ENCODE results near the gene SMARCA1. TPM values are rescaled to one million over a fixed set of nuclear protein-coding genes. Genes with fewer than 3 reads are reported as not detected.

Gene SMARCA1
- total RNA-seq, 8 experiments from 2014 or later, result 27.6 to 68.7 (median 40.6) TPM

GRCh38 chrX:129488359-129488758, 34.9 kb downstream of the SMARCA1 start:
- in situ Hi-C loops (cut with MboI; ENCODE audit: low pct_unique_long_range_greater_than_20kb in 2 of 9, low sequenced_read_pairs in 9 of 9, unreplicated experiment in 9 of 9), result no loop called here
- Histone ChIP-seq H3K27ac (no peak overlapping the region), H3K4me1 (replicated peaks in 1 of 2) (no peaks in the 10 kb centered on the region), H3K4me3 (no peak overlapping the region)
- no peak for ATAC-seq (replicated peaks in 6 of 8)

DNA sequence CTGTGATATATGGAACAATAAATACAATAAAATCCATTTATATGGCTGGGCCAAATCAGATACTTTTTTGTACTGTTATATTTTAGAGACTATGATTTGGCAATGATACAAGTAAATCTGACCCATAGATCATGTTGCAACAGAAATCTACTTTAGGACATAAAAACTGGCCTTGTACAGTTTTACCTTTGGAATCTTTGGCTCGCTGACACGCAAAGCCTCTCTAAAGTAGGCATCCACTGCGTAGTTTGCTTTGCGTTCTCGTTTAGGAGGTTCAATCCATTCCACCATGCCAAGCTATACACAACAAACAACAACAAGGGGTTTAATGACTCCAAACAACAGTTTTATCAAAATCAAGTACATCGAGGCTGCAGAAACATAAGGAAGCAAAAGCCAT, 42.4 kb downstream of the SMARCA1 start:
- whole genome bisulfite sequencing, 10 experiments, result 52 to 100% (median 98%) methylated on average over 1 to 6 of the region's 6 CpGs; no CpG with 5 or more reads in 4 of the 10 experiments
- ATAC-seq (replicated peaks in 6 of 8), result no peak
- in situ Hi-C loops (cut with MboI; ENCODE audit: low pct_unique_long_range_greater_than_20kb in 2 of 9, low sequenced_read_pairs in 9 of 9, unreplicated experiment in 9 of 9), result no loop called here
- H3K27ac ChIP-seq, result no peak overlapping the region
- no peak overlapping the region for H3K4me3 ChIP-seq
- no peaks in the 10 kb centered on the region for H3K4me1 ChIP-seq (replicated peaks in 1 of 2)

- WGBS, 10 experiments, result 17 to 100% (median 100%) methylated on average over 1 to 4 of the region's 4 CpGs; no CpG with 5 or more reads in 5 of the 10 experiments
- H3K4me3 ChIP-seq, result no peak overlapping the region
- no peak overlapping the region for H3K27ac ChIP-seq
- no peaks in the 10 kb centered on the region for H3K4me1 ChIP-seq (replicated peaks in 1 of 2)
- in situ Hi-C loops (cut with MboI; ENCODE audit: low pct_unique_long_range_greater_than_20kb in 2 of 9, low sequenced_read_pairs in 9 of 9, unreplicated experiment in 9 of 9), result no loop called here
- ATAC-seq (replicated peaks in 6 of 8), result no peak
Observed at GRCh38 chrX:129478516-129478915, 44.8 kb downstream of the SMARCA1 start.

DNA sequence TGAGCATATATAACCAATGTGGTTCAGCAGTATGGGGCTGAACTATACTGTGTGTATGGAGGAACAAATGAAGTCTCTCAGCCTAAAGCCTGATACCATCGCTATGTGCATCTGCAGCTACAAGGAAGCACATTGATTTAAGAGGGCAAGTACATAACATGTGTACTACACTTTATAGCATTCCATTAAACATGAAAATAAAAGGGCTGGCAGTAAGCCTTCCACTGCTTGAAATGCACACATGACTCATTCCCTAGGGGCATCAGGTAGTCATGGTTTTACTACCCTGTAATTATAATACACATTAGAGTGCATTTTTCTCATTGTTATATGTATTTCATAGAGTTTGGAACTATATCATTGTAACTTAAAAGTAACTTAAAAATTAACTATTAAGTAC, 51.2 kb downstream of the SMARCA1 start:
- H3K4me3 ChIP-seq, result no peak overlapping the region
- H3K4me1 ChIP-seq (replicated peaks in 1 of 2), result no peaks in the 10 kb centered on the region
- 33 to 60% methylated on average over 1 of the region's 1 CpG; no CpG with 5 or more reads in 8 of the 10 experiments for WGBS, 10 experiments
- in situ Hi-C loops (cut with MboI; ENCODE audit: low pct_unique_long_range_greater_than_20kb in 2 of 9, low sequenced_read_pairs in 9 of 9, unreplicated experiment in 9 of 9), result no loop called here
- ATAC-seq (replicated peaks in 6 of 8), result peak; percentile 11 to 75 (median 56)
- no peak overlapping the region for H3K27ac ChIP-seq

DNA sequence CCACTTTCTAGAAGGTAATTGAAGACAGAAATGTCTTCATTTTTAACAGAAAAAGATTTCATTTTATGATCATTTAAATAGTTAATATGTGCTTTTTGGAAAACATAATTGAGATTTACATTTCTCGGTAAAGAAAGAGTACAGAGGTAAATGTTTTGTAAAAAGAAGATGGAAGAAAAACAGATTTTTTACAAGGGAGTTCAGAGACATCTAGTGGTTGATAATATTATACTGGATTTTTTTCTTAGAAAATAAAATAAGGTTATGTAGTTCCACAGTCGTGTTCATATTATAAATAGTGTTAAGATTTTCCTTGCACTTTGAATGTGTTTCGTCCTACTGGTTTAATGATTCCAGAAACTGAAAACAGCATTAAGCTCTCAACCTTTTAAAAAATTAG, 60.6 kb downstream of the SMARCA1 start:
- Histone ChIP-seq H3K4me1 (replicated peaks in 1 of 2) (no peaks in the 10 kb centered on the region), H3K27ac (no peak overlapping the region), H3K4me3 (no peak overlapping the region)
- WGBS, 10 experiments, result 24 to 100% (median 56%) methylated on average over 2 to 3 of the region's 3 CpGs; no CpG with 5 or more reads in 1 of the 10 experiments
- in situ Hi-C loops (cut with MboI; ENCODE audit: low pct_unique_long_range_greater_than_20kb in 2 of 9, low sequenced_read_pairs in 9 of 9, unreplicated experiment in 9 of 9), result no loop called here
- ATAC-seq (replicated peaks in 6 of 8), result no peak

DNA sequence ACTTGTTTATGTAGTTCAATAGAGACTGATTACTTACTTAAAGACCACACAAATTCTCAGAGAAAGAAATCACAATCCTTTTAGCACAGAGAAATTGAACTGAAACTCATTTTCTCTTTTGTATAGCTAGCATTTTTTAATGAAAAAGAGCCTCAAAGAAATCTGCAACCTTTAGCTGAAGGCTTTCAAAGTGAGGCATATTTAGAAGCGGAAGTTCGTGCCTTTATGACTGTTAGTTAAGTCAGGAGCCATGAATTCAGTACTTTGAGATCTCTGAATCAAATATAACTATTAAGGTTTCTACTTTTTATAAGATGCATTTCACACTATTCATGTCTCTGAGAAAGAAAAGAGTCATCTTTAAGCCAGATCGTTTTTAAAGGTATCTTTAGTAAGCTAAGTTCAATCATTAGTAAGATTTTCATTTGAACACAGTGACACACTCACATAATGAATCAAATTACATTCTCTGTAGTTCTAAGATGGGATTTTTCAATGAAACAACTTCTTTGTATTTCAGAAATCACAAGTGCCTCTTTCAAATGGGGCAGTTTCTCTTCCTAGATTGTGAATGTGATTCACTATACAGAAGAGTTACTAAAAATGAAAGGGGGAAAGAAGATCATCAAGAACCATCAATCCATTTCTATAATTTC, 61.4 kb downstream of the SMARCA1 start:
- Histone ChIP-seq H3K27ac (no peak overlapping the region), H3K4me1 (replicated peaks in 1 of 2) (no peaks in the 10 kb centered on the region), H3K4me3 (no peak overlapping the region)
- 46 to 100% (median 83%) methylated on average over 1 to 3 of the region's 3 CpGs; no CpG with 5 or more reads in 3 of the 10 experiments for WGBS, 10 experiments
- ATAC-seq (replicated peaks in 6 of 8), result no peak
- in situ Hi-C loops (cut with MboI; ENCODE audit: low pct_unique_long_range_greater_than_20kb in 2 of 9, low sequenced_read_pairs in 9 of 9, unreplicated experiment in 9 of 9), result no loop called here

DNA sequence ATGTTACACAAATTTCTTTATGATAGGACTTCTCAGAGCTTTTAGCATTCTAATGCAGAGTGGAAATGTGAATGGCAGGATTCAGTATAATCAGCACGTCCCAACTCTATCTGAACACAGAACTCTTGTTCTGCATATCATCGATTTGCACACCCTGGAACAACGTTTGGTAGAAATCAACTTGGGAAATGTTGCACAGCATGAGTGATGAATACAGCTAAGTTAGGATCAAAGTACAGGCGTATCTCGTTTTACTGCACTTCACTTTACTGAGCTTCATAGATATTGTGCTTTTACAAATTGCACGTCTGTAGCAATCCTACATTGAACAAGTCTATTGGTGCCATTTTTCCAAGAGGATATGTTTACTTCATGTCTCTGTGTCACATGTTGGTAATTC, 70.8 kb downstream of the SMARCA1 start:
- H3K4me3 ChIP-seq, result no peak overlapping the region
- no peak overlapping the region for H3K27ac ChIP-seq
- no peaks in the 10 kb centered on the region for H3K4me1 ChIP-seq (replicated peaks in 1 of 2)
- in situ Hi-C loops (cut with MboI; ENCODE audit: low pct_unique_long_range_greater_than_20kb in 2 of 9, low sequenced_read_pairs in 9 of 9, unreplicated experiment in 9 of 9), result no loop called here
- 60 to 81% (median 70%) methylated on average over 1 to 6 of the region's 6 CpGs; no CpG with 5 or more reads in 6 of the 10 experiments for WGBS, 10 experiments
- ATAC-seq (replicated peaks in 6 of 8), result no peak

DNA sequence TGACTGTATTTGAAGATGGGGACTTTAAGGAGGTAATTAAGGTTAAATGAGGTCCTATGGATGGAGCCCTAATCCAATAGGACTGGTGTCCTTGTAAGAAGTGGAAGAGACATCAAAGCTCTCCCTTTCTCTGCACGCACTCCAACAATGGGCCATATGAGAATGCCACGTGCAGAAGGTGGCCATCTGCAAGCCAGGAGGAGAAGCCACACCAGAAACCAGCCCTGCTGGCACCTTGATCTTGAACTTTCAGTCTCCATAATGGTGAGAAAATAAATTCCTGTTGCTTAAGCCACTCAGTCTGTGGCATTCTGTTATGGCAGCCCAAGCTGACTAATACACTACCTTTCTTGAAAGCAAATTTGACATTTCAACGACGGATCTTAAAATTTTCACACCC, 73.2 kb downstream of the SMARCA1 start:
- Histone ChIP-seq H3K27ac (no peak overlapping the region), H3K4me3 (no peak overlapping the region), H3K4me1 (replicated peaks in 1 of 2) (no peaks in the 10 kb centered on the region)
- no peak for ATAC-seq (replicated peaks in 6 of 8)
- WGBS, 10 experiments, result 29 to 100% (median 60%) methylated on average over 2 to 4 of the region's 4 CpGs; no CpG with 5 or more reads in 7 of the 10 experiments
- in situ Hi-C loops (cut with MboI; ENCODE audit: low pct_unique_long_range_greater_than_20kb in 2 of 9, low sequenced_read_pairs in 9 of 9, unreplicated experiment in 9 of 9), result no loop called here

GRCh38 chrX:129449148-129449547, 74.1 kb downstream of the SMARCA1 start:
- in situ Hi-C loops (cut with MboI; ENCODE audit: low pct_unique_long_range_greater_than_20kb in 2 of 9, low sequenced_read_pairs in 9 of 9, unreplicated experiment in 9 of 9), result no loop called here
- no peak overlapping the region for H3K4me3 ChIP-seq
- no peak for ATAC-seq (replicated peaks in 6 of 8)
- H3K4me1 ChIP-seq (replicated peaks in 1 of 2), result no peaks in the 10 kb centered on the region
- no peak overlapping the region for H3K27ac ChIP-seq
- 14 to 100% (median 86%) methylated on average over 1 to 2 of the region's 2 CpGs; no CpG with 5 or more reads in 6 of the 10 experiments for WGBS, 10 experiments

GRCh38 chrX:129445436-129445835, 77.9 kb downstream of the SMARCA1 start:
- no peaks in the 10 kb centered on the region for H3K4me1 ChIP-seq (replicated peaks in 1 of 2)
- no peak for ATAC-seq (replicated peaks in 6 of 8)
- H3K4me3 ChIP-seq, result no peak overlapping the region
- in situ Hi-C loops (cut with MboI; ENCODE audit: low pct_unique_long_range_greater_than_20kb in 2 of 9, low sequenced_read_pairs in 9 of 9, unreplicated experiment in 9 of 9), result no loop called here
- H3K27ac ChIP-seq, result no peak overlapping the region

DNA sequence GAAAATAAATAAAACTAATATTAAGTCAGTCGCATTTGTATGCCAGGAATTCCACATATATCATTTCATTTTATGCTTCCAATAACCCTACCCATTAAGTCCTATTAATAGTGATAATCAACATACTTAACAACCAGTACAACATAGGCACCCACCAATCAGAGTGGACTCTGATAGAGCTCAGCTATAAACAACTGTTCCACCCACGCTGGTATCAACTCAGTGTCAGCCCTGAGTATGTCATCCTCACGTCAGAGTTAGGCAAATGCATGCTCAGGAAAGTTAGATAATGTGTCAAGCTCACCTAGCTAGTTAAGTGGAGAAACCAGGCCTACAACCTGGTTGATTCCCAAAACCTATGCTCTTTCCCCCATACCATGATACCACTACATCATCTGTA, 89.3 kb downstream of the SMARCA1 start:
- ATAC-seq (replicated peaks in 6 of 8), result no peak
- in situ Hi-C loops (cut with MboI; ENCODE audit: low pct_unique_long_range_greater_than_20kb in 2 of 9, low sequenced_read_pairs in 9 of 9, unreplicated experiment in 9 of 9), result no loop called here
- Histone ChIP-seq H3K27ac (no peak overlapping the region), H3K4me3 (no peak overlapping the region), H3K4me1 (replicated peaks in 1 of 2) (no peaks in the 10 kb centered on the region)
- 37 to 100% (median 62%) methylated on average over 1 to 3 of the region's 3 CpGs; no CpG with 5 or more reads in 4 of the 10 experiments for WGBS, 10 experiments

DNA sequence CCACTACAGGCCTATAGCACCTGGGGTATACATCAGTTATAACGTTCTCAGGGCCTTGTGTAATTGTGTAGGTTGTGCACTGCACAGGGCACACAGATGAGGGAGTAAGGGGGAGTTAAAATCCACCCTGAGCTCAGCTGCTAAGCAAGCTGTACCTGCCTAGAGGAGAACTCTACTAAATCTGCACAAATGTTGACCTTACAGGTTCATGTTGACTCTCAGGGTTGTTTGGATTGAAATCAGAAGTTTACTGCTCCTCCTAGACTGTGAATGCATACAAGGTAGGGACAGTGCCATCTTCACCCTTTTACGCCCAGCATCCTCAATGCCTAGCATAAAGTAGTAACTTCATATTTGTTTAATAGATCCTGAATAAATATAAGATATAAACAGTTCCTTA, 89.8 kb downstream of the SMARCA1 start:
- 20 to 100% (median 80%) methylated on average over 1 to 2 of the region's 2 CpGs; no CpG with 5 or more reads in 5 of the 10 experiments for WGBS, 10 experiments
- Histone ChIP-seq H3K4me3 (no peak overlapping the region), H3K4me1 (replicated peaks in 1 of 2) (no peaks in the 10 kb centered on the region), H3K27ac (no peak overlapping the region)
- in situ Hi-C loops (cut with MboI; ENCODE audit: low pct_unique_long_range_greater_than_20kb in 2 of 9, low sequenced_read_pairs in 9 of 9, unreplicated experiment in 9 of 9), result no loop called here
- ATAC-seq (replicated peaks in 6 of 8), result no peak

DNA sequence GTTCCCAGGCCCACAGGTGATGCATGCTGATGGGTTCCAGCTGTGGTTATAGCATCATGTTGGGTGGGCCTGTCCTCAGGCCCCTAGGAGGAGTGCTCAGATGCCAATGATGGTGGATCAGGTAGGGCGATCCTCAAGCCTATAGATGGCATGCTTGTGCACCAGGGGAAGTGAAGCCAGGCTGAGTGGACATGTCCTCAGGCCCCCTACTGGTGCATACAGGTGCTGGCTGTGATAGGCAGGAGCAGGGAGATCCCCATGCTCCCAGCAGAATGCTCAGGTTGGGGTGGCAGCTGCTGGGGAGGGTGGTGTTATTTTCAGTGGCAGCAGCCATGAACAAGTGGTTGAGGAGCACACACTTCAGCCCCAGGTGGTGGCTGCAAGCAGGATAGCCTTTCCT, 96.0 kb downstream of the SMARCA1 start:
- Histone ChIP-seq H3K27ac (no peak overlapping the region), H3K4me1 (replicated peaks in 1 of 2) (no peaks in the 10 kb centered on the region), H3K4me3 (no peak overlapping the region)
- no peak for ATAC-seq (replicated peaks in 6 of 8)
- no CpG with 5 or more reads among the region's 1 CpG for WGBS, 10 experiments
- in situ Hi-C loops (cut with MboI; ENCODE audit: low pct_unique_long_range_greater_than_20kb in 2 of 9, low sequenced_read_pairs in 9 of 9, unreplicated experiment in 9 of 9), result no loop called here

DNA sequence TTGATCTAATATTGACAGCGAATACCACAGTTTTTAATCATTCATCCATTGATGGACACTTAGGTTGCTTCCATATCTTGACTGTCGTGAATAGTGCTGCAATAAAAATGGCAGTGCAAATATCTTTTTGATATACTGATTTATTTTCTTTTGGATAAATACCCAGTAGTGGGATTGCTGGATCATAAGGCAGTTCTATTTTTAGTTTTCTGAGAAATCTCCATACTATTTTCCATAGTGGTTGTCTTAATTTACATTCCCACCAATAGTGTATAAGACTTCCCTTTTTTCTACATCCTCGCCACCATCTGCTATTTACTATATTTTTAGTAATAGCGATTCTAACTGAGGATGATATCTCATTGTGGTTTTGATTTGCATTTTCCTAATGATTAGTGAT, 100.1 kb downstream of the SMARCA1 start:
- Histone ChIP-seq H3K4me3 (no peak overlapping the region), H3K27ac (no peak overlapping the region), H3K4me1 (replicated peaks in 1 of 2) (no peaks in the 10 kb centered on the region)
- in situ Hi-C loops (cut with MboI; ENCODE audit: low pct_unique_long_range_greater_than_20kb in 2 of 9, low sequenced_read_pairs in 9 of 9, unreplicated experiment in 9 of 9), result no loop called here
- ATAC-seq (replicated peaks in 6 of 8), result no peak
- 41 to 100% (median 96%) methylated on average over 1 to 4 of the region's 4 CpGs; no CpG with 5 or more reads in 1 of the 10 experiments for WGBS, 10 experiments

Data from motor neuron (in vitro differentiated cells).